Keratinocyte (primary cell): ENCODE results near the gene SLC6A7.

Source experiments
- CTCF ChIP-seq, 3 experiments: IDR thresholded peaks in 1 of 3; conservative IDR thresholded peaks in 1 of 3; optimal IDR thresholded peaks in 1 of 3; 2 replicates in 2 of 3; 3 replicates in 1 of 3; pipeline versions ENCODE3 to v1.5.1; 2011; ENCODE audit warnings: low read length in 3 of 3, mild to moderate bottlenecking in 3 of 3, moderate library complexity in 2 of 3, control low read depth in 1 of 3, inconsistent platforms in 1 of 3; ENCODE audit not compliant: insufficient read depth in 2 of 3; ENCODE audit errors: extremely low read depth in 1 of 3
- EZH2 ChIP-seq: IDR thresholded peaks from one replicate; pipeline ENCODE4 v1.6.1; 2012; ENCODE audit warnings: inconsistent platforms, mild to moderate bottlenecking, low read length, moderate library complexity

GRCh38 chr5:150162142-150162513, 27.7 kb upstream of the SLC6A7 start:
- TF ChIP-seq CTCF (optimal IDR thresholded peaks at IDR 0.05 in 1 of 3, IDR thresholded peaks at IDR 0.05 in 1 of 3, conservative IDR thresholded peaks at IDR 0.05 in 1 of 3; ENCODE audit: extremely low read depth in 1 of 3, insufficient read depth in 2 of 3, low read length in 3 of 3) = no peak
- TF ChIP-seq EZH2 = no peak
